ENCODE data around the gene IFI6. TPM values are rescaled to one million over a fixed set of nuclear protein-coding genes. Genes with fewer than 3 reads are reported as not detected.

The IFI6 gene
- total RNA-seq, 1 experiment from 2014 or later, result 8.6 TPM

DNA sequence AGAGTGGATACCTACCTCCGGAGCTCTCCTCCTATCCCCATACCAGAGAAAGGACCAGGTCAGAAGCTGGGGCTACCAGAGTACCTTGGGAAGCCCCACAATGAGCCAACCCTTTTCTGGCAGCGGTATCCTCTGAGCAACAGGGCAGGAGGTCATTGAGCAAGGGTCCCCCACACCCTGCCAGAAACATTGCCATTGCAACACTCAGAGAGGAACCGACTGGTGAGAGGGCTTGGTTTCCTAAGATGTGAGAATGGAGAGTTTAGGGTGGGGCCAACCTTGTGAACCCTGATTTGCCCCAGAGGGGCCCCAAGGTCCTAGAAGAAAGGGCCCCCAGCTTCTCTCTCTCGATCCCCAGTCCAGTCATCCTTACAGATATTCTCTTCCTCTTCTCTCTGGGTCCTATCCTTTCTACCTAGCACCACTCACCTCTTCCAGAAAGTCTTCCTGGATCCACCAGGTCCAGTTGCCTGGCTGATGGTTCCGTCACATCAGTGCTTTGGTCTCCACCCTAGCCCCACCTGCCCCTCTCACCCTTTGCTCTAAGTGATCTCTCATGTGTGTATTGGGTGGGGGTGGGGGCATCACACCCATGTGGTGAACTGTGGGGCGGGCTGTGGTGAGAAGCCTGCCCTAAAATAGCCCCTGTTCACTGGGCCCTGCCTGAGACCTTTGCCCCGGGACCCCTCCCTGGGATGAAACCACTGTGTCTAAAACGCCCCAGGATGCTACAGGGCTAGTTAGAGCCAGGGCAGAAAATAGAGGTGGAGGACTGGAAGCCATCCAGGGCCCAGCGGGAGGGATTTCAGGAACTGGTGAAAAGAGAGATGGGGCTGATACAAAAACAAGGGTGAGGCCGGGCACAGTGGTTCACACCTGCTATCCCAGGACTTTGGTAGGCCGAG lies 45.7 kb downstream of the IFI6 start:
- H3K36me3 ChIP-seq (ENCODE audit: low read depth), result no peaks in the 10 kb centered on the region
- H3K4me2 ChIP-seq, result no peak overlapping the region
- H3K27me3 ChIP-seq (ENCODE audit: insufficient read depth, low read depth), result no peaks in the 10 kb centered on the region
- no peak overlapping the region for H3K27ac ChIP-seq
- H4K20me1 ChIP-seq (ENCODE audit: insufficient read depth), result no peaks in the 10 kb centered on the region
- ChIA-PET CTCF (no interaction called here), POLR2A (ENCODE audit: unreplicated experiment) (no interaction called here)
- H2AFZ ChIP-seq, result no peak overlapping the region
- H3K9me2 ChIP-seq (ENCODE audit: insufficient read depth), result no peaks in the 10 kb centered on the region
- intact Hi-C loops (cut with micrococcal nuclease; ENCODE audit: unreplicated experiment), result no loop called here
- no TSS peak for BruUV-seq (replicated peaks)
- H3K9me3 ChIP-seq (ENCODE audit: insufficient read depth, low read depth), result no peaks in the 10 kb centered on the region
- H3K79me2 ChIP-seq (ENCODE audit: low read depth), result no peaks in the 10 kb centered on the region
- TF ChIP-seq, protein P1, sequence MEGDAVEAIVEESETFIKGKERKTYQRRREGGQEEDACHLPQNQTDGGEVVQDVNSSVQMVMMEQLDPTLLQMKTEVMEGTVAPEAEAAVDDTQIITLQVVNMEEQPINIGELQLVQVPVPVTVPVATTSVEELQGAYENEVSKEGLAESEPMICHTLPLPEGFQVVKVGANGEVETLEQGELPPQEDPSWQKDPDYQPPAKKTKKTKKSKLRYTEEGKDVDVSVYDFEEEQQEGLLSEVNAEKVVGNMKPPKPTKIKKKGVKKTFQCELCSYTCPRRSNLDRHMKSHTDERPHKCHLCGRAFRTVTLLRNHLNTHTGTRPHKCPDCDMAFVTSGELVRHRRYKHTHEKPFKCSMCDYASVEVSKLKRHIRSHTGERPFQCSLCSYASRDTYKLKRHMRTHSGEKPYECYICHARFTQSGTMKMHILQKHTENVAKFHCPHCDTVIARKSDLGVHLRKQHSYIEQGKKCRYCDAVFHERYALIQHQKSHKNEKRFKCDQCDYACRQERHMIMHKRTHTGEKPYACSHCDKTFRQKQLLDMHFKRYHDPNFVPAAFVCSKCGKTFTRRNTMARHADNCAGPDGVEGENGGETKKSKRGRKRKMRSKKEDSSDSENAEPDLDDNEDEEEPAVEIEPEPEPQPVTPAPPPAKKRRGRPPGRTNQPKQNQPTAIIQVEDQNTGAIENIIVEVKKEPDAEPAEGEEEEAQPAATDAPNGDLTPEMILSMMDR (conservative IDR thresholded peaks at IDR 0.05), result no peak
- no peak for TF ChIP-seq EZH2 (IDR thresholded peaks at IDR 0.05; ENCODE audit: low read depth)
- peaks cover 5% of the 10 kb centered on the region; the same call in 1 of the 2 replicates for H3K4me1 ChIP-seq (replicated peaks; ENCODE audit: insufficient read depth)
- DNase-seq, result no peak
- H3F3A ChIP-seq (ENCODE audit: insufficient read depth, low read depth), result no peaks in the 10 kb centered on the region
- H3K4me3 ChIP-seq, result no peak overlapping the region

DNA sequence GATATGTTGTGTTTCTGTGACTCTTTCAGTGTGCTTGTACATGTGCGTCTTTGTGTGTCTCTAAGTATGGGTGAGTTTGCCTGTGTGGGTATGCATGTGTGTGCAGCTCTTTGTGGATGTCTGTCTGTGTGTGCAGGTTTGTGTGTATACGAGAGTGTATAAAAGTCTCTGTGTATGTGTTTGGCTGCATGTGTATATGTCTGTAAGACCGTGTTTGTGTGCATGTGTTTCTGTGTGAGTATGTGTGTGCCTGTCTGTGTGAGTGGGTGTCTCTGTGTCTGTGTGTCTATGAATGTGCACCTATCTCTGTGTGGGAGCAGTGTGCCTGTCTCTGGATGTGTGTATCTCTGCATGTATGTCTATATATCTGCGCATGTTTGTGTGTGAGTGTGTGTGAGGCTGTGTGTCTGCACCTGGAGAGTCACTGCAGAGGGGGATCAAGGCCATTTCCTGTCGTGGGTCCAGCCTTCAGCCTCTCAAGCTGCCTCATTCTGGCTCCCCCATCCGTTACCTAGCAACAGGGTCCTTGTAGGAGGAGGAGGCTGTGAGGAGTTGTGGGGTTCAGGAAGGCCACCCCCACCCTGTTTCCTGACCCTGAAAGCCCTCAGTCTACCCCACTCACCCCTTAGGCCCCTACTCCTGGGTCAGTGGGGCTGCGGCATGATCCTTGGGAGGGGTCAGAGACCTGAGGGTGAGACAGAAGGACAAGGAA lies 47.4 kb downstream of the IFI6 start:
- Histone ChIP-seq H3K4me3 (no peak overlapping the region), H3K9me2 (ENCODE audit: insufficient read depth) (no peaks in the 10 kb centered on the region), H3K79me2 (ENCODE audit: low read depth) (no peaks in the 10 kb centered on the region), H3K27me3 (ENCODE audit: insufficient read depth, low read depth) (no peaks in the 10 kb centered on the region), H3K9me3 (ENCODE audit: insufficient read depth, low read depth) (no peaks in the 10 kb centered on the region), H2AFZ (no peak overlapping the region), H3K27ac (no peak overlapping the region), H3K36me3 (ENCODE audit: low read depth) (no peaks in the 10 kb centered on the region), H4K20me1 (ENCODE audit: insufficient read depth) (no peaks in the 10 kb centered on the region), H3K4me1 (replicated peaks; ENCODE audit: insufficient read depth) (peaks cover 5% of the 10 kb centered on the region; the same call in 1 of the 2 replicates), H3K4me2 (no peak overlapping the region), H3F3A (ENCODE audit: insufficient read depth, low read depth) (no peaks in the 10 kb centered on the region)
- intact Hi-C loops (cut with micrococcal nuclease; ENCODE audit: unreplicated experiment), result no loop called here
- ChIA-PET POLR2A (ENCODE audit: unreplicated experiment) (no interaction called here), CTCF (no interaction called here)
- no peak for DNase-seq
- TF ChIP-seq, protein P1 (conservative IDR thresholded peaks at IDR 0.05), result no peak
- TF ChIP-seq EZH2 (IDR thresholded peaks at IDR 0.05; ENCODE audit: low read depth), result no peak
- no TSS peak for BruUV-seq (replicated peaks)

DNA sequence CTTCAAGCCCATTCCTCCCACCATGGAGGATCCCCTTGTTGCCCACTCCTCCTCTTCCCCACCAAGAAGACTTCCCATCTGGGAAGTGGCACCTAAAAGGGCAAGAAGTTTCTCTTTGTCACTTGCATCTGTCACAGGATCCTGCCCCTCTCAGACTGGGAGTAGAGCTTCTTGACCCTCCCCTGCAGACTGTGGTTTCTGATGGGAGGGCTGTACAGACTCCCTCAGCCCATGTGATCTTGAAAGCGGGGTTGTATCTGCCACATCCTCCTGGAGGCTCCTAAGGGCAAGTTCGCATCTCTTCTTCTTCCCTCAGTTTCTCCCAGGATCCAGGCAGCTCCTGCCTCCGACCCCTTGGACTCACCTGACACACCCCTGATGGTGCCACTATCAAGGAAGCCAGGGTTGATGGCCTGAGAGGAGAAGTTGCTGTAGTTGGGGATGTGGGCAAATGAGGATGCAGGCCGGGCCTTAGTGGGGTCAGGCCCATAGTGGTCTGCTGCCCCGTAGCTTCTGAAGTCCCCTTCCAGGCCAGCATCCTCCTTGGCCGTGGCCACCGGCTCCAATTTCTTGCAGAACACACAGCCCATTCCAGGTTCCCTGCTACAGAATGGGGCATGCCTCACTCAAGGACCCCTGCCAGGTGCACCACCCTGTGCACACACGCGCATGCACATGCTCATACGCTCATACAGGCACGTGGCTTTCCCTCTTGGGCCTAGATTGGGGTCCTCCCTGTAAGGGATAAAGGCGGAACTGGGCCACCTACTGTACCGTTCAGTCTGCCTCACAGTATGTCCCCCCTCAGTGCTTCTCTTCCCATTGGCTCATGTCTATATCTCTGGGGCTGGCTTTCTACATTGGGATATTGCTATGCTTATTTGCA lies 48.4 kb downstream of the IFI6 start:
- TF ChIP-seq, protein P1 (conservative IDR thresholded peaks at IDR 0.05), result no peak
- no peak for TF ChIP-seq EZH2 (IDR thresholded peaks at IDR 0.05; ENCODE audit: low read depth)
- POLR2A ChIA-PET (ENCODE audit: unreplicated experiment), result interaction anchor here (0.7 kb wide), 1 partner anchor 464 kb away, joined by 4 read pairs; no protein-coding TSS in a partner anchor
- H3K79me2 ChIP-seq (ENCODE audit: low read depth), result no peaks in the 10 kb centered on the region

More for the DNA sequence above, 48.4 kb downstream of the IFI6 start:
- Histone ChIP-seq H3K9me3 (ENCODE audit: insufficient read depth, low read depth) (no peaks in the 10 kb centered on the region), H3K27ac (no peak overlapping the region), H3K36me3 (ENCODE audit: low read depth) (no peaks in the 10 kb centered on the region), H3K27me3 (ENCODE audit: insufficient read depth, low read depth) (no peaks in the 10 kb centered on the region), H3K9me2 (ENCODE audit: insufficient read depth) (no peaks in the 10 kb centered on the region), H2AFZ (no peak overlapping the region), H4K20me1 (ENCODE audit: insufficient read depth) (no peaks in the 10 kb centered on the region), H3K4me2 (no peak overlapping the region), H3F3A (ENCODE audit: insufficient read depth, low read depth) (no peaks in the 10 kb centered on the region), H3K4me1 (replicated peaks; ENCODE audit: insufficient read depth) (peaks cover 5% of the 10 kb centered on the region; the same call in 1 of the 2 replicates), H3K4me3 (no peak overlapping the region)
- no TSS peak for BruUV-seq (replicated peaks)
- CTCF ChIA-PET, result interaction anchor here (0.5 kb wide), 1 partner anchor 124 kb away, joined by 3 read pairs; no protein-coding TSS in a partner anchor
- intact Hi-C loops (cut with micrococcal nuclease; ENCODE audit: unreplicated experiment), result no loop called here
- DNase-seq, result no peak

All from PC-9 (cell line).